NCI-H2171 treated with DMSO at 0.1 percent for 48 hours (cell line): ENCODE results near the gene RIPOR3.
"Not testable (repeated sequence)": the region's sequence is repeated elsewhere in the genome, so short reads cannot be mapped to it uniquely, and the experiment has no call there.

Source experiments
- DNase-seq: peaks from one replicate; lab custom pipeline; 2025; lab: John Stamatoyannopoulos, UW

RIPOR3 gene

GRCh38 chr20:50703651-50704438 is 12.5 kb upstream of the RIPOR3 start:
- not testable (repeated sequence) for DNase-seq

GRCh38 chr20:50701041-50701963 is 10.0 kb upstream of the RIPOR3 start:
- no peak for DNase-seq

GRCh38 chr20:50699688-50700087 is 8.3 kb upstream of the RIPOR3 start:
- DNase-seq = no peak

DNA sequence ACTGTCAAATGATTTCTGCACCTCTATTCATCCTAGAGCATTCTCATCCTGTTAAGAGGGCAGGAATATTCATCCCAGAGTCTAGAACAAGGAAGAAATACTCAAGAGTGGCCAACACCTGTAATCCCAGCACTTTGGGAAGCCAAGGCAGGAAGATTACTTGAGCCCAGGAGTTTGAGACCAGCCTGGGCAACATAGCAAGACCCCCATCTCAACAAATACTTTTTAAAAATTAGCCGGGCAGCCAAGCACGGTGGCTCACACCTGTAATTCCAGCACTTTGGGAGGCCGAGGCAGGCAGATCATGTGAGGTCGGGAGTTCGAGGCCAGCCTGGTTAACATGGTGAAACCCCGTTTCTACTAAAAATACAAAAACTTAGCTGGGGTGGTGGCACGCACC is 6.9 kb upstream of the RIPOR3 start:
- DNase-seq = not testable (repeated sequence)

- no peak for DNase-seq
Measured at GRCh38 chr20:50695135-50695872, 4.0 kb upstream of the RIPOR3 start.

DNA sequence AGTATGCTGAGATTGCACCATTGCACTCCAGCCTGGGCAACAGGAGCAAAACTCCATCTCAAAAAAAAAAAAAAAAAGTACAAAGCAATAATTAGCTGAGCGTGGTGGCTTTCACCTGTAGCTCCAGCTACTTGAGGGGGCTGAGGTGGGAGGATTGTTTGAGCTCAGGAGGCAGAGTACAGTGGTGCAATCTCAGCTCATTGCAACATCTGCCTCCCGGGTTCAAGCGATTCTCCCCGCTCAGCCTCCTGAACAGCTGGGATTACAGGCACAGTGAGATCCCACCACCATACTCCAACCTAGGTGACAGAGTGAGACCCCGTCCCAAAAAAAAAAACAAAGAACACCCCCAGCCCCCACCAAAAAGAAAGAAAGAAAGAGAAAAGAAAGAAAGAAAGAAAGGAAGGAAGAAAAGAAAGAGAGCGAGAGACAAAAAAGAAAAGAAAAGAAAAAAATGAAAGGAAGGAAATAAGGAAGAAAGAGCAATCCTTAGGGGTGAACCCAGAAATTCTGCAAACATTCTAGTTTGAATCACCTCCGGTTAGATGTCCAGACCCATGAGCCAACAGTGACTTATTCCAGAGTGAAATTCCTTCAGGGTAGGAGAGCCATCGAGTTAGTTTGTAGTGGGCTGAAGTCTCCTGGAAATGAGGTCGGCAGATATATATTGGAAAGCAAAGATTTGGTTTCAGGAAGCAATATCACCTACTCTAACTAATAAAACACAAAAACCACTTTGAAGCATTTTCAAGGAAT is 3.2 kb upstream of the RIPOR3 start:
- DNase-seq = no peak

- DNase-seq = no peak
Measured at GRCh38 chr20:50693001-50693400, 1.7 kb upstream of the RIPOR3 start.

- DNase-seq = no peak
Measured at GRCh38 chr20:50692552-50692933, 1.2 kb upstream of the RIPOR3 start.

GRCh38 chr20:50691573-50692551 is 520 bp upstream of the RIPOR3 start:
- no peak for DNase-seq

DNA sequence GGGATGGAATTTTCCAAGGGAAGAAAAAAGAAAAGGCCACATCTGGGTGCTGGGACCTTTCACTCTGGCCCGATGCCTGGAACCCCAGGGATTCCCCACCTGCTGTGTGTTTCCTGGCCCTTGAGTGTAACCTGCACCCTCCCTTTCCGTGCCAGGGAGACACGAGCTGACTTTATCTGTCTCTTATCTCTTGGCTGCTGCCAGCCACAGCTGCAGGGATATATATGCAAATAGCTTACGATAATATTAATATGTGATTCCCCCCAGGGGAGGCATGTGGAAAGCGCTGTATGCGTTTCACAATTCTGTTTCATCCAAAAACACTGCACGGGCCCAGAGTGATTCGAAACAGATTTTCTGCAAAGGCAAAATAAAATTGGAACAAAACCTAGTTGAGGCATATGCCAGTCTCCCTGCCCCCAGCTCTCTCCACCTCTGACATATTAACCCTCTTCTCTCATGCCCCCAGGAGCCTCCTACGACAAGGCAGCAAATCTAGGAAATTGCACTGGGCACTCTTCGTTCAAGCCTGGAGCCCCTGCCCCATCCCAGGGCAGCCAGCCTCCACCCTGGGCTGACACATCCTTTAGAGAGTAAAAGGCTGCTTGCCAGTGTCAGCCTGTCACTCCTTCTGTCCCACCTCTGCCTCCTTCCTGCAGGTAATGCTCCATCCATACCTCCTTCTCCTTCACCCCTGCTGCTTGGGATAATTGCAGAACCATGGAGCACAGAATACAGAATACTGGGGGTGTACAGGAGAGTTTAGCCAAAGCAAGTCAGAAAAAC is 1.3 kb downstream of the RIPOR3 start:
- peak; percentile 74 for DNase-seq

DNA sequence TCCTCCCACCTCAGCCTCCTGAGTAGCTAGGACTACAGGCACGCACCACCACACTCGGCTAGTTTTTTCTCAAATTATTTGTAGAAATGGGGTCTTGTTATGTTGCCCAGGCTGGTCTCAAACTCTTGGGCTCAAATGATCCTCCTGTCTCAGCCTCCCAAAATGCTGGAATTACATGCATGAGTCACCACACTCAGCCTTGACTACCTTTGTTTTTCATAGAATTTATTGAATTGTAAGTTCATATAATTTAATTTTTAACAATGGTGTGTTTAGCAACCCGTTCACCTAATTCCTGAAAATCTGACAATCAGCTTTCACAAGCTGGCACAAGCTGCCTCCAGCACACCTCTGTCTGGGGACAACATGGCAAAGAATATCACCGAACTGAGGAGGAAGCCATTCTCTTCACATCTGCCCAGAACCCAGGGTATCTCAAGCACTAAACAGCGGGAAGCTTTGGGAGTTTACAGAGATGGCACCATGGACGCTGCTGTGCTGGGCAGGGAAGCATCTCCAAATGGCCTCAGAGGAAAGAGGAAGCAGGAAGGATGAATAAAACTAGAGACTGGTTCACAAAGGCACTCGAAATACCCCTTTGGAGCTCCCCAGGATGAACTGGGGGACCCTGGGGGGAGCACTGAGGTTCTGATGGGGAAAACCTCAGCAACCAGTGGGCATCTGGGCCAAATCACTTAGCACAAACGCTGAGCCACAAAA is 2.9 kb downstream of the RIPOR3 start:
- DNase-seq = no peak

DNA sequence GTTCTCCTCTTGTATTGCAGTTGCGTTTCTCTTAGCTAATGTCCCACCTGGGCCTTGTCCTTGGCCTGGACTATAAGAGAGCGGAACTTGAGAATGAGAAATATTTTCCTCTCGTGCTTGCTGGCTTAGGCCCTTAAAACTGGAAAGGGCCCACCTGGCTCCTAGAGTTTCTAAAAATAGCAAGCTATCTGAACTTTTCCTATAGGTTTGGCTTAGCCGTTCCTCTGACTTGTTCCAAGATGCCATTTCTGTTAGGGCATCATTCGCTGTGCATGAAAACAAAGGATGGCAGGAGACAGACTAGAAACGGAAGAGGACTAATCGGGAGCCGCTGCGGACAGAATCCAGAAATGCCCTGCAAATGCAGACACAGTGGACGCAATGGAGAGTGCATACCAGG is 4.5 kb downstream of the RIPOR3 start:
- DNase-seq = no peak

DNA sequence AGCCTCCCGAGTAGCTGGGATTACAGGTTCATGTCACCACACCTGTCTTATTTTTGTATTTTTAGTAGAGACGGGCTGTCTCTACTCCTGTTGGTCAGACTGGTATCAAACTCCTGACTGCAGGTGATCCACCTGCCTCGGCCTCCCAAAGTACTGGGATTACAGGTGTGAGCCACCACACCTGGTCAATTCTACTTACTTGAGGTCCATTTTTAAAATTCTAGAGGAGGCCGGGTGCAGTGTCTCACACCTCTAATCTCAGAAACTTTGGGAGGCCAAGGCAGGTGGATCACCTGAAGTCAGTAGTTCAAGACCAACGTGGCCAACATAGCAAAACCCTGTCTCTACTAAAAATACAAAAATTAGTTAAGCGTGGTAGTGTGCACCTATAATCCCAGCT is 7.8 kb downstream of the RIPOR3 start:
- DNase-seq = no peak

DNA sequence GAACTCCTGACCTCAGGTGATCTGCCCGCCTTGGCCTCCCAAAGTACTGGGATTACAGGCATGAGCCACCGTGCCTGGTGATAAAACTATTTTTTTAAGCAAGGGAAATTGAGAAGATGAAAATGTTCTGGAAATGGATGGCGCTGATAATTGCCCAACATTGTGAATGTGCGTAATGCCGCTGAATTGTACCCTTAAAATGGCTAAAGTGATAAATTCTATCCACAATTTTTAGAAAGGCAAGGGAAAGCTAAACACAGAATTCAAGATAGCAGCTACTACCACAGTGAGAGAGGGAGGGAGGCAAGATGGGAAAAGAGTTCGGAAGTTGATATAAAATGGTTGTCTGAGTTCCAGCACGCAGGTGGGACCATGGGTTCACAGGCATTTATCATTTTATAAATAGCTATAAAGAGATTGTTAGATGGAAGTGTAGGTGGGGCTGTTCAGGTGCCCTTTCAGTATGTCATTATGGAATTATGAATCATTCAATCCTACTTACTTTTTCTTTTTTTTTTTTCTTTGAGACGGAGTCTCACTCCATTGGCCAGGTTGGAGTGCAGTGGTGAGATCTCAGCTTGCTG is 8.3 kb downstream of the RIPOR3 start:
- DNase-seq = no peak

GRCh38 chr20:50682065-50682464 is 9.3 kb downstream of the RIPOR3 start:
- no peak for DNase-seq

- no peak for DNase-seq
Measured at GRCh38 chr20:50681359-50682064, 9.8 kb downstream of the RIPOR3 start.

DNA sequence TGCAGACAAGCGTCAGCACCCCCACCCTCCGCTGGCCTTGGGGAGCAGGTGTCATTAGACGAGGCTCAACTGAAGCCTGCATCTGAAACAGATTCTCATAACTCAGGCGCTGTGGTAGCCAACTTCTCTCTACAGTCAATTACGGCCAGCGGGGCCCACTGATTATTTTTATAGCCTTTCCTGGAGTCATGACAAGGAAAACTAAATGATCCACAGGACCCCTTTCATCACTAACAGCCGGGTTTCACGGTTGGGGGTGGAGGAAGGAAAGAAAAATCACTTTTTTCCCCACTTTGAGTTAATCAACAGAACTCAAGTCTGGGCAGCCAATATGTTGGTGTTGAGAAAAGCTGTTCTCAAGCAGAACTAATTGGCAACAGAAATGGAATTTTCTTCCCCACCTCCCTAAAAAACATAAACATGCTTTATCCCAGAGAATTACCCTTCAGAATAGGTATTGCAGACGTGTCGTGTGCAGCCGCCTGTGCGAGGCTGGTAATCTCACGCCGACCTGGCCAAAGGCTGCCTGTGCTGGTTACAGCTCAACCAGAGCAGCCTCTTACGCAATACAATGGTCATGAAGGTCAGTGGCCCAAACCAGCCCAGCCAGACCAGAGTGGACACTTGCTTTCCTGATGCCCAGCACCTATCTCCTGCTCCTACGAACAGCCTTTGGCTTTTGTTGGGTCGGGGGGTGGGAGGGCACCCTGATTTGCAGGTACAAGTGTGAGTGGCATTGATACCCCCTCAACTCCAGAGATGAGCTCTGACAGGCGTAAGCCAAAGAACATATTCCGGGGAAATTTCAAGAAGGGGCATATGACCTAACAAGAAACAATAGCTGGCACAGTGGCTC is 11.0 kb downstream of the RIPOR3 start:
- DNase-seq = no peak
